ENCODE data around the gene STXBP4.

Gene STXBP4, protein sequence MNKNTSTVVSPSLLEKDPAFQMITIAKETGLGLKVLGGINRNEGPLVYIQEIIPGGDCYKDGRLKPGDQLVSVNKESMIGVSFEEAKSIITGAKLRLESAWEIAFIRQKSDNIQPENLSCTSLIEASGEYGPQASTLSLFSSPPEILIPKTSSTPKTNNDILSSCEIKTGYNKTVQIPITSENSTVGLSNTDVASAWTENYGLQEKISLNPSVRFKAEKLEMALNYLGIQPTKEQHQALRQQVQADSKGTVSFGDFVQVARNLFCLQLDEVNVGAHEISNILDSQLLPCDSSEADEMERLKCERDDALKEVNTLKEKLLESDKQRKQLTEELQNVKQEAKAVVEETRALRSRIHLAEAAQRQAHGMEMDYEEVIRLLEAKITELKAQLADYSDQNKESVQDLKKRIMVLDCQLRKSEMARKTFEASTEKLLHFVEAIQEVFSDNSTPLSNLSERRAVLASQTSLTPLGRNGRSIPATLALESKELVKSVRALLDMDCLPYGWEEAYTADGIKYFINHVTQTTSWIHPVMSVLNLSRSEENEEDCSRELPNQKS

DNA sequence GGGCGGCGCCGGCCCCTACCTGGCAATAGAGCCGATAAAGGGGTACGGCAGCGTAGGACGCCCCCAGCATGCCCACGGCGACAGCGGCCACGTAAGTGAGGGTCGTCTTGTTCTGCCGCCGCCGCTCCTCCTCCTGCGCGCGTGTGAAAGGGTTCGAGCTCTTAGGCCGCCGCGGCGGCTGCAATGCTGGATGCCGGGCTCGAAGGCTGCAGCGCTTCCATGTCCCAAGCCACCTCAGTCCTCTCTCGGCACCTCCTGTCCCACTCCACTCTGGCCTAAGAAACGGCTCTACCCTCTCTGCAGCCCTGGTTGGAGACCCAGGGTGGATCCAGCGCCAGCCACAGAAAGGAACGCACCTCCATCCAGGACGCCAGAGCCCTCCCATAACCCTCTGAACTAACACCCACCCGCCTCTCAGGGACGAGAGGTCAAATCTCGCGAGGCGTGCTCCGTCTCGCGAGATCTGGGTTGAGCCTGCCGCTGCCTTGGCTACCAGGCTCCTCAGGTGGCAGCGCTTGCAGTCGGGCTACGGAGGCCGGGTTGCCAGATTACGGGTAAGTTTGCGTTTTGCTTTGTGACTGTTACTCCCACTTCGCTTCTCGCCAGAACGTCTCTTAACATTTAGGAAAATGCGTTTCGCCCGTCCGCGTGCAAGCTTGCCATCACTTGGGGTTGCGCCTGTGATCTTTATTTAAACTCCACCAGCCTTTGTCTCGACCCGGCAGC lies at the start of gene STXBP4, which contains the start of gene COX11:
Gene STXBP4, plus strand, starts transcription at position 504 of the 726 bp plus-strand sequence. CDS start 17,455 bp downstream, outside the sequence.
Gene COX11, minus strand, starts transcription at position 393 of the 726 bp plus-strand sequence. Its CDS starts 8 bp downstream, at position 385.
- in situ Hi-C loops (cut with HindIII; ENCODE audit: low pct_ligation_motif_present, low pct_unique_long_range_greater_than_20kb, low sequenced_read_pairs) = no loop called here

DNA sequence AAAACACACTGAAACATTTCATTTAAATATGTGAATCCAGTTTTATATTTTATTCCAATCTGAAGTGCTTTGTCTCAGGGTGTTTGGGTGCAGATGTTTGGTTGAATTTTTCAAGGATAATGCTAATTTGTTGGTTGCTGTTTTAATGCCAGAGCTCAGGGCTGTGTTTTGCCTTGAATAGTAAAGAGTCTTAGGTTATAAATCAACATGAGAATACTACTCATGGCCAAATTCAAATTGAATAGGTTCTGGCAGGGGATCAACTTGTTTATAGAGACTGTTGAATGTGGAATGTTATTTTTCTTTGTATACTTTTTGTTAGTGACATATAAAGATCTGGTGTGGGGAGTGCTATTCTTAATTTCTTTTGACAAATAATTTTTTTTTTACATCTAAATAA lies 49.1 kb upstream of the STXBP4 start:
- in situ Hi-C loops (cut with HindIII; ENCODE audit: low pct_ligation_motif_present, low pct_unique_long_range_greater_than_20kb, low sequenced_read_pairs) = no loop called here
- no peak for DNase-seq

More for the DNA sequence above, at the start of gene STXBP4, which contains the start of gene COX11:
- DNase-seq = peak; percentile 99

DNA sequence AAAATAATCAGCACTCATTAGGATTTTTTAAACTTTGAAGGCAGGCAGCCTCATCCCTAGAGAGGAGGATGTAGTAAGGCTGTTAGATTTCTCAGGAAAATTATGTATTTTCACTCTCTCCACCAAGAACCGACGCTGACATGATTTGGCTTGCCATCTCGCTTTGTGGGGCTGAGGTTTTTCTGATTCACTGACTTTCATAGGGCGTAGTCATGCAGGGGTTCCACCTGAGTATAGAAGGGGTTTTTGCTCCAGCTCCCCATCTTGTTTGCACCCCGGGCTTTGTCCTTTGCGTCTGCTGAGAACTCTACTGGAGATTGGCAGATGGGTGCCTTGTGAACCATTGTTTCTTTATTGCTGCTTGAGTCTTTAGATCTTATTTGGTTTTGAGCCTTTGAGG lies 47.7 kb upstream of the STXBP4 start:
- no peak for DNase-seq

DNA sequence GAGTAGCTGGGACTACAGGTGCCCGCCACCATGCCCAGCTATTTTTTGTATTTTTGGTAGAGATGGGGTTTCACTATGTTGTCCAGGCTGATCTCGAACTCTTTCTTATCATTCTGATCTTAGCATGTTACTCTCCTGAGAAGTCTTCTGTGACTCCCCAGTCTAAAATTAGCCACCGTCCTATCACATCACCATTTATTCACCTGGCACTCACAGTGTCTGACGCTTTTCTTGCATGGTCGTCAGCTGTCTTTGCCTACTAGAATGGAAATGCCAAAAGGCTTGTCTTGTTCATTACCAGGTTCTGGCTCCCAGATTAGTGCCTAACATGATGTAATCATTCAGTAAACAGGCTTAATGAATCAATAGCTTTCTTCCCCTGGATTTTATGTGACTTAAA lies 44.2 kb upstream of the STXBP4 start:
- no peak for DNase-seq
- in situ Hi-C loops (cut with HindIII; ENCODE audit: low pct_ligation_motif_present, low pct_unique_long_range_greater_than_20kb, low sequenced_read_pairs) = no loop called here

More for the DNA sequence above, 47.7 kb upstream of the STXBP4 start:
- in situ Hi-C loops (cut with HindIII; ENCODE audit: low pct_ligation_motif_present, low pct_unique_long_range_greater_than_20kb, low sequenced_read_pairs) = no loop called here

DNA sequence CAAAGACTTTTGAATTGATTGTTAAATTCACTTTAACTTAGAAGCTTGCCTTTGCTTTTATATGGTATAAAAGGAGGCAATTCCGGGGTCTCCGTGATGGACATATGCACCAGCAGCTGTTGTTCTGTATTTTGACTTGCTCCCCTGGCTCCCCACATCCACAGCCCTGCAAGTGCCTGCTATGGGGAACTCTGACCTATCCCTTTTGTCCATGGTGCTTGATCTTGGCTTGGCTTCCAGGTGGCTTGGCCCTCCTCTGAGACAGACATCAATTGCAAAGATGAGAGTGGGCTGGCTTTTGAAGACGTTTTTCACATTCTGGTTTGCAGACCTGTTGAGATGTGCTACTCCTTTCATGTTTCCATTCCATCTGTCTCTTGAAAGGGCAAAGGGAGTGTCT lies 41.0 kb upstream of the STXBP4 start:
- in situ Hi-C loops (cut with HindIII; ENCODE audit: low pct_ligation_motif_present, low pct_unique_long_range_greater_than_20kb, low sequenced_read_pairs) = no loop called here
- no peak for DNase-seq

DNA sequence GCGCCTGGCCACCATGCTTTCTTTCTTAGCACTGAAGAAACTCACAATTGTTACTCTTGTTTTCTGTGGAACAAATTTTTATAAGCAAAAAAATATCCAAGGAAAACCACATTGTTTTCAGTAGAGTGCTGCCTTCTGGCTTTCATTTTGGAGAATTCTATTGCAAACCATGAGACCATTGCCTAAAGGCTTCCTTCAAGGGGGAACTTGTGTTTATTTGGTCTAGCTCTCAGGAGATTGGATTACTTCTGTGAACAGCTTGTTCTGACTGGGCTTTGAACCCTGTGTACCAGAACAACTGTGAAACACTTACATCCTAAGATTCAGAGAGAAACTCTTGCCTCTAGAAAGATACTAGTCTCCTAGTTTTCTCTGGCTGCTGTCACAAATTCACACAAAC lies 35.9 kb upstream of the STXBP4 start:
- DNase-seq = no peak
- in situ Hi-C loops (cut with HindIII; ENCODE audit: low pct_ligation_motif_present, low pct_unique_long_range_greater_than_20kb, low sequenced_read_pairs) = no loop called here

DNA sequence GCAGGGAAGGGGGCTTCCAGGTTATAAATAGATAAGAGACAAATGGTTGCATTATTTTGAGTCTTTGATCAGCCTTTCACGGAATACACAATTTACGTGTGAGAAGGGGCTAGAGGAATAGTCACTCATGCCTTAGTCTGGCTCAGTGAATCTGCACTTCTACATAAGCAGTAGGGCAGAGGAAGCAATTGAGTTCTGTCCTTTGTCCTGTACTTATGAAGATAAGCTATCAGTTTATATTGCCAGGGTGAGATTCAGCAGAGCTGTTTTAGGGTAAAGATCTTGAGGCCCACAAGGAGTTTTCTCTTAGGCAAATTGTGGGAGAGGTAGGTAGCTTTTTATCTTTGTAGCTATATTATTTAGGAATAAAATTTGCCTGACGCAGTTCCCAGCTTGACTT lies 34.6 kb upstream of the STXBP4 start:
- no peak for DNase-seq
- in situ Hi-C loops (cut with HindIII; ENCODE audit: low pct_ligation_motif_present, low pct_unique_long_range_greater_than_20kb, low sequenced_read_pairs) = no loop called here

DNA sequence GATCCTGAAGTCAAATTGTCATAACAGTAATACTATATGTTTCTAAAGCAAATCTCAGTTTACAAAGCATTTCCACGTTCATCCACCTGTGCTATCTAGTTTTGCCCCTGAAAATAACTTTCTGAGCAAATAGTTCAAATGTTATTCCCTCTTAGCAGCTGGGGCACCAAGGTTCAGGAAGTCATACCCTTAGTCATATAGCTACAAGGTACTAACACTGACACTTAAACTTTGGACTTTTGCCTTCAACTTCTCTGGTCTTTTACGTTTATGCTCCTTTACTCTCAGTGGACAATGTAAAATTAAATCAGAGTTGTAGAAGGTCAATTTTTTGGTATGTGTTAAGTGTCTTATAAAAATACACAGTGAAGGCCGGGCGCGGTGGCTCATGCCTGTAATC lies 33.1 kb upstream of the STXBP4 start:
- in situ Hi-C loops (cut with HindIII; ENCODE audit: low pct_ligation_motif_present, low pct_unique_long_range_greater_than_20kb, low sequenced_read_pairs) = no loop called here
- no peak for DNase-seq

DNA sequence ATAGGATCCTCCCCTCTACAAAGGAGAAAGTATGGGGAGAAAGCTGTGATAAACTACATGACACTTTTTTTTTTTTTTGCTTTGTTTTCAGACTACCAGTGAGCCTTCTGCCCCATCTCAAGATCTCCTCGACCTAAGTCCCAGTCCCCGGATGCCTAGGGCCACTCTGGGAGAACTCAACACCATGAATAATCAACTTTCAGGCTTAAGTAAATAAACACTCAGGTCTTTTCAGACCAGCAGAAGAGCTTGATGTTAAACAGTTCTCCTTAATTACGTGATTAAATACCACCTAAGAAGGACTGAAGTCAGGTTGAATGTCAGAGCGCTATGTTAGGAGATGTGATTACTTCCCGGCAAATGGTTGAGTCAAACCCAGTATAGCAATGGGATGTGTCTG lies 31.5 kb upstream of the STXBP4 start:
- no peak for DNase-seq
- in situ Hi-C loops (cut with HindIII; ENCODE audit: low pct_ligation_motif_present, low pct_unique_long_range_greater_than_20kb, low sequenced_read_pairs) = no loop called here

DNA sequence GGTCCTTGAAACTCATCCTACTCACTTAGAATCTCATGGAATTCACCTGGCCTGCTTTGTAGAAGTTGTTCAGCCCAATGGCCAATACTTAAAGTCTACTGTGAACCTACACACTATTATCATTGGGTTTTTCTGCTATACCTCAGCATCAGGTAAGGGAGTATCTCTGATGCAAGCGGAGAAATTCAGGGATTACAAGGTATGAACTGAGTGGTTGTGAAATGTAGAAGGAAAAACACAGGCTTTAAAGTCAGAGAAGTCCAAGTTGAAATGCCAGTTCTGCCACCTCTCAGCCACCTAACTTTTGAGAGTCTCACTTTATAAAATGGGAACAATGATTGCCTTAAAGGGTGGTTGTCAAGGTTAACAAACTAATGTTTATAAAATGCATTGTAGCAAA lies 31.1 kb upstream of the STXBP4 start:
- in situ Hi-C loops (cut with HindIII; ENCODE audit: low pct_ligation_motif_present, low pct_unique_long_range_greater_than_20kb, low sequenced_read_pairs) = no loop called here
- no peak for DNase-seq

DNA sequence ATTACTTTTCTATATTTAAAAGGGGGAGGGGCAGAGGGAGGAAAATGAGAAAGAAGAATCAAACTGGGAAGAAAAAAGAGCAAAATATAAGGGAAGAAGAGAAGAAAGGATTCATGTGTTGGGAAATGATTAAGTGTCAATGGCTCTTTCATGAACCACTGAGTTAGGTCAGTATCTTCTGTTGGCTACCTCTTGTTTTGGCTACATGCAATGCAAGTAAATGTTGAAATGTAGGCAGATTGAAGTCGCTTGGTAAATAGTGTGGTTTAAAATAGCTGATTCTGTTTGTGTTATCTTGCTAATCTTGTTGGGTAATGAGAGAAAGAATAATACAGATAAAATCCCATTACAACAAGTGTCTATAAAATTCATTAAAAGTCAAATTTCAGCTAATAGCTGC lies 27.3 kb upstream of the STXBP4 start:
- no peak for DNase-seq

DNA sequence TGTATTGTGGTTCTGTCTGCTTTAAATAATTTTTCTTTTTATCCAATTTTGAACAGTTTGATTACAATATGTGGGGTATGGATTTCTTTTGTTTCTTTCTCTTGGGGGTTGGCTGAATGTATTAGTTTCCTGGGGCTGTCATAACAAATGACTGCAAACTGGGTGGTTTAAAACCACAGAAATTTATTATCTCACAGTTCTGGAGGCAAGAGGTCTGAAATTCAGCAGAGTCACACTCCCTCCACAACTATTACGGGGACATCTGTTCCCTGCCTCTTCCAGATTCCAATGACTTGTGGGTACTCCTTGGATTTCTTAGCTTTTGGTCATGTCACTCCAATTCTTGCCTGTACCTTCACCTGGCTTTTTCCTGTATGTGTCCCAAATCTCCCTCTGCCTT lies 23.8 kb upstream of the STXBP4 start:
- no peak for DNase-seq
- in situ Hi-C loops (cut with HindIII; ENCODE audit: low pct_ligation_motif_present, low pct_unique_long_range_greater_than_20kb, low sequenced_read_pairs) = no loop called here

More for the DNA sequence above, 27.3 kb upstream of the STXBP4 start:
- in situ Hi-C loops (cut with HindIII; ENCODE audit: low pct_ligation_motif_present, low pct_unique_long_range_greater_than_20kb, low sequenced_read_pairs) = no loop called here

DNA sequence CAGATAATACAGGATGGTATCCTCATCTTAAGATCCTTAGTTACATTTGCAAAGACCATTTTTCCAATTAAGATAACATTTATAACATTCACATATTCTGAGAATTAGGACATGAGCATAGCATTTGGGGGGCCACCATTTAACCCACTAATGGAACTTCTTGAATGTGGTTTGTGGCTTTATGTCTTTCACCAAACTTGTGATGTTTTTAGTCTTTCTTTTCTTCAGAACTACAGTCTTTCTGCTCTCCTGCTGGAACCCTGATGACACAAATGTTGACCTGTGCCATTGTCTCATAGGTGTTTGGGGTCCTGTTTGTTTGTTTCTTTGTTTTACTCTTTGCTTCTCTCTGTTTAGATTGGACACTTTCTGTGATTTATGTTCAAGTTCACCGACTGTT lies 23.3 kb upstream of the STXBP4 start:
- no peak for DNase-seq
- in situ Hi-C loops (cut with HindIII; ENCODE audit: low pct_ligation_motif_present, low pct_unique_long_range_greater_than_20kb, low sequenced_read_pairs) = no loop called here

DNA sequence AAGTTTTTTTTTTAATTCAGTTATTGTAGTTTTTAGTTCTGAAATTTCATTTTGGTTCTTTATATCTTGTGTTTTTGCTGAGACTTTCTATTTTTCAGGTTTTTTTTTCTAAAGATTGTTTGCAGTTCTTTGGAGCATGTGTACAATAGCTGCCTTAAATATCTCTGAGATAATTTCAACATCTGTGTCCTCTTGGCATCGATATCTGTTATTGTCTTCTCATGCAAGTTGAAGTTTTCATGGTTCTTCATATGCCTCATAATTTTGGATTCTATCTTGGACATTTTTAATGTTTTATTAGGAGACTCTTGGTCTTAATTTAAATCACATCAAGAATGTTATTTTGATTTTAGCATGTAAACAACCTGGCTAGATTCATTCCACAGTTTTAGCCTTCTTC lies 22.9 kb upstream of the STXBP4 start:
- in situ Hi-C loops (cut with HindIII; ENCODE audit: low pct_ligation_motif_present, low pct_unique_long_range_greater_than_20kb, low sequenced_read_pairs) = no loop called here
- DNase-seq = no peak

DNA sequence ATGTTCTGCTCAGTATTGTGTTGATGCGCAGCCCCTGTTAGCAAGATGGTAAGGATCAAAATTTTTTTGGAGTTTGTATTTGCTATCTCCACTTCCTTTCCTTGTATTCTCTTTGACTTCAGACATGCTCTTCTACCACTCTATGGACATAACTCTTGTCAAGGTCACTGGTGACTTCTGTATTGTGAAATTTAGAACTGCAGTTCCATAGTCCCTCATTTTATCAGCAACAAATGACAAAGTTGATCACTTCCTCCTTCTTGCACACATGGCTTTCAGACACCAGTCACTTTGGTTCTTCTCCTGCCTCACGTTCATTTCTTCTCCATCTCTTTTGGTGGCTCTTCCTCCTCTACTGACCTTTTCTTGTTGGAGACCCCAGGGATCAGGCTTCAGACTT lies 21.2 kb upstream of the STXBP4 start:
- in situ Hi-C loops (cut with HindIII; ENCODE audit: low pct_ligation_motif_present, low pct_unique_long_range_greater_than_20kb, low sequenced_read_pairs) = no loop called here
- DNase-seq = no peak

DNA sequence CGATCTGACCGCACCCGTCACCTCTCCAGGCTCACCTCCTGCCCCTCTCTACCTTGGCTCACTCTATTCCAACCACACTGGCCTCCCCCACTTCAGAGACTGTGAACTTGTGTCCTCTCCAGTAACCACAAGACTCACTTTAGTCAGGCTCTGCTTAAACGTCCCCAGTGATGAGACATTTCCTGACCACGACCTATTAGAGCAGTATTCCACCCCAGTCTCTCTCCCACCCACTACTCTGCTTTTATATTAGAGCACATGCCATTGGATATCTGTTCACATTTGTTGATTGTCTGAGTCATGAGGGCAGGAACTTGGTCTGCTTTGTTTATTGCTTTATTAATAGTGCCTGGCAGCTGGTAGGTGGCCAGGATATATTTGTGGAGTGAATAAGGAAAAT lies 20.2 kb upstream of the STXBP4 start:
- DNase-seq = peak; percentile 48
- in situ Hi-C loops (cut with HindIII; ENCODE audit: low pct_ligation_motif_present, low pct_unique_long_range_greater_than_20kb, low sequenced_read_pairs) = no loop called here

DNA sequence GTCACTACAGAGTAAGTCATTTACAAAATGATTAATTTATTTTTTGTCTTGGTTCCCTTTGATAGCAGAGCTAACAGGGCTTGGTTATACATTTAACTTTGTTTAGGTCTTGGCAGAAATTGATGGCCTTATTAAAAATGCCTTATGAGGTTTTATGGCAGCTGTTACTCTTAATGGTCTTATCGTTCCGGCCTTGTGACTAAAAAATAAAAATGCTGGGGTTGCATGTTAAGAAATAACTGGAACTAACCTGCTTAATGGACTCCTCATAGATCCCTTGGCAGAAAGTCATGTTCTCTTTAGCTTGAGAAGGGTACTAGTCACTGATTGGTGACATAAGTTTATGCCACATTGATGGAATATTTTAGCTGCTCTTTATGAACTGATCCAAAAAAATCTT lies 18.4 kb upstream of the STXBP4 start:
- no peak for DNase-seq
- in situ Hi-C loops (cut with HindIII; ENCODE audit: low pct_ligation_motif_present, low pct_unique_long_range_greater_than_20kb, low sequenced_read_pairs) = no loop called here

DNA sequence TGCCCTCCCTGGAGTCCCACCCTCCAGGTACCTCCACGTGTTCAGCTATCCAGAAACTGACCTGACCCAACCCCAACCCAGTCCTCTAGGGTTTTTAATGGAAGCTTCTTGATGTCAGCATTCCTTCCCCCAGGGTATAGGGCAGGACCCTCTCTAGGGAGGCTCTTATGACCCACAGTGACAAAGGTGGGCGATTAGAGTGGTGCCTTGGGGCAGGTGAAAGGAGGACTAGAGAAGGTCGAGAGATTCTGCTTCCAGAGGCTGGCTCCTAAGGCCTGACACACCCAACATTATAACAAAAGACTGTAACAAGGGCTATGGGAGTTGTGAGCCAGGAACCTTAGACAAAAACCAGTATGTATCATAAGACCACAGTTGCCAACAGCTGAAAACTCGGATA lies 17.3 kb upstream of the STXBP4 start:
- in situ Hi-C loops (cut with HindIII; ENCODE audit: low pct_ligation_motif_present, low pct_unique_long_range_greater_than_20kb, low sequenced_read_pairs) = no loop called here

DNA sequence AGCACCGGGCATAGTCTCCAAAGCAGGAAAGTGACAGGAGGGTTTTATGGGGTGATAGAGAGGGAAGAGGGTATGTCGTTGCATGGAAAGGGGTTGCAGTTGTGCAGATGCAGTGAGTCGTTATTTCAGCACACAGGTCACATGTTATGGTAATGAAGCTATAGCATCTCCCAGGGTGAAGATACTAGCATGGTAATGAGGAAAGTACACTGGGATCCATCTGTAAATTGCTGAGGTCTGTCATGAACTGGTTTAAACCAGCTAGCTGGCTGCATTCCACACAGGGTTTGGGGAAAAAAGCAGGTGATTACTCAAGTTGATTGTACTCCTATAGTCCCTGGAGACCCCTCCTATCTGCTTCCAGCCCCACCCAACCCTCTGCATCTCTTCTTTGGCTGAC lies 11.8 kb upstream of the STXBP4 start:
- in situ Hi-C loops (cut with HindIII; ENCODE audit: low pct_ligation_motif_present, low pct_unique_long_range_greater_than_20kb, low sequenced_read_pairs) = no loop called here
- DNase-seq = no peak

More for the DNA sequence above, 17.3 kb upstream of the STXBP4 start:
- no peak for DNase-seq

Measured in ACHN (cell line).